Stimulated activated effector memory CD8-positive, alpha-beta T cell treated with anti-CD3 and anti-CD28 coated beads, Interleukin-12 subunit alpha, Interleukin-12 subunit beta, amount 100 ng/mL, for 72 hours (primary cell): ENCODE measurements around the gene ATF6.

ENCODE experiments used
- ATAC-seq: fragments of 150-1000 bp; cut with Tn5 transposase; 2 replicates; pipeline ENCODE4 v1.10.0; 2021
- DNase-seq, 2 donors: peaks; one replicate each; pipeline ENCODE4 v3.0.0; 2021 to 2022; ENCODE audit warnings: low spot score in 2 of 2
- H3K27ac Mint-ChIP-seq: one replicate; pipeline ENCODE4 v1.8.0; 2022; ENCODE audit warnings: mild to moderate bottlenecking, mixed read lengths
- H3K36me3 Mint-ChIP-seq: one replicate; pipeline ENCODE4 v1.8.0; 2022; ENCODE audit warnings: mild to moderate bottlenecking, mixed read lengths
- H3K4me1 Mint-ChIP-seq: one replicate; pipeline ENCODE4 v1.8.0; 2022; ENCODE audit warnings: mixed read lengths
- H3K4me3 Mint-ChIP-seq: one replicate; pipeline ENCODE4 v1.8.0; 2022; ENCODE audit warnings: mild to moderate bottlenecking, mixed read lengths
- H3K9me3 Mint-ChIP-seq: one replicate; pipeline ENCODE4 v1.8.0; 2022; ENCODE audit warnings: mixed read lengths

The ATF6 gene

GRCh38 chr1:161728376-161729226 is 37.5 kb upstream of the ATF6 start:
- no peak overlapping the region for H3K4me3 Mint-ChIP-seq
- DNase-seq (no peak), ATAC-seq (no peak)
- peaks cover 56% of the 10 kb centered on the region for H3K4me1 Mint-ChIP-seq
- peaks cover 6% of the 10 kb centered on the region for H3K36me3 Mint-ChIP-seq
- H3K27ac Mint-ChIP-seq: no peak overlapping the region
- no peaks in the 10 kb centered on the region for H3K9me3 Mint-ChIP-seq

GRCh38 chr1:161730050-161730564 is 36.0 kb upstream of the ATF6 start:
- Mint-ChIP-seq H3K27ac (peak overlapping the region; percentile 66), H3K9me3 (no peaks in the 10 kb centered on the region), H3K36me3 (peaks cover 6% of the 10 kb centered on the region), H3K4me1 (peaks cover 49% of the 10 kb centered on the region), H3K4me3 (peak overlapping the region; percentile 41)
- DNase-seq (peak in 1 of 2 donors; percentile 66), ATAC-seq (peak; percentile 72)

- no peak for ATAC-seq
- Mint-ChIP-seq H3K4me1 (peaks cover 46% of the 10 kb centered on the region), H3K4me3 (no peak overlapping the region)
Measured at GRCh38 chr1:161731241-161731640, 34.9 kb upstream of the ATF6 start.

GRCh38 chr1:161731981-161732718 is 34.0 kb upstream of the ATF6 start:
- Mint-ChIP-seq H3K4me3 (no peak overlapping the region), H3K9me3 (no peaks in the 10 kb centered on the region), H3K4me1 (peaks cover 52% of the 10 kb centered on the region), H3K36me3 (peaks cover 6% of the 10 kb centered on the region), H3K27ac (no peak overlapping the region)
- ATAC-seq: no peak
- DNase-seq: no peak

More at GRCh38 chr1:161731241-161731640, 34.9 kb upstream of the ATF6 start:
- Mint-ChIP-seq H3K27ac (no peak overlapping the region), H3K36me3 (peaks cover 6% of the 10 kb centered on the region), H3K9me3 (no peaks in the 10 kb centered on the region)
- DNase-seq: no peak

GRCh38 chr1:161733526-161733925 is 32.6 kb upstream of the ATF6 start:
- Mint-ChIP-seq H3K9me3 (no peaks in the 10 kb centered on the region), H3K36me3 (no peaks in the 10 kb centered on the region), H3K4me1 (peaks cover 44% of the 10 kb centered on the region), H3K27ac (no peak overlapping the region), H3K4me3 (no peak overlapping the region)
- ATAC-seq (no peak), DNase-seq (no peak)

- ATAC-seq (no peak), DNase-seq (no peak)
- no peak overlapping the region for H3K4me3 Mint-ChIP-seq
- no peaks in the 10 kb centered on the region for H3K36me3 Mint-ChIP-seq
- H3K27ac Mint-ChIP-seq: peak overlapping the region; percentile 12
- H3K4me1 Mint-ChIP-seq: peaks cover 47% of the 10 kb centered on the region
- no peaks in the 10 kb centered on the region for H3K9me3 Mint-ChIP-seq
Measured at GRCh38 chr1:161735837-161736236, 30.3 kb upstream of the ATF6 start.

GRCh38 chr1:161736335-161736969 is 29.7 kb upstream of the ATF6 start:
- H3K36me3 Mint-ChIP-seq: no peaks in the 10 kb centered on the region
- peak; percentile 44 for ATAC-seq
- no peaks in the 10 kb centered on the region for H3K9me3 Mint-ChIP-seq
- H3K4me1 Mint-ChIP-seq: peaks cover 48% of the 10 kb centered on the region
- peak overlapping the region; percentile 12 for H3K27ac Mint-ChIP-seq
- no peak overlapping the region for H3K4me3 Mint-ChIP-seq
- no peak for DNase-seq

- DNase-seq (no peak), ATAC-seq (no peak)
- Mint-ChIP-seq H3K4me3 (no peak overlapping the region), H3K4me1 (peaks cover 48% of the 10 kb centered on the region), H3K36me3 (no peaks in the 10 kb centered on the region), H3K9me3 (no peaks in the 10 kb centered on the region), H3K27ac (no peak overlapping the region)
Measured at GRCh38 chr1:161737625-161738024, 28.5 kb upstream of the ATF6 start.

GRCh38 chr1:161738627-161739287 is 27.4 kb upstream of the ATF6 start:
- Mint-ChIP-seq H3K4me3 (peak overlapping the region; percentile 31), H3K36me3 (no peaks in the 10 kb centered on the region), H3K4me1 (peaks cover 52% of the 10 kb centered on the region), H3K27ac (no peak overlapping the region), H3K9me3 (no peaks in the 10 kb centered on the region)
- DNase-seq (peak; percentile 56 to 84), ATAC-seq (peak; percentile 95)

- ATAC-seq (peak; percentile 31), DNase-seq (no peak)
- Mint-ChIP-seq H3K36me3 (peaks cover under 1% of the 10 kb centered on the region), H3K9me3 (no peaks in the 10 kb centered on the region), H3K27ac (no peak overlapping the region), H3K4me3 (peak overlapping the region; percentile 31), H3K4me1 (peaks cover 63% of the 10 kb centered on the region)
Measured at GRCh38 chr1:161739865-161740566, 26.1 kb upstream of the ATF6 start.

GRCh38 chr1:161740921-161741320 is 25.2 kb upstream of the ATF6 start:
- no peak overlapping the region for H3K27ac Mint-ChIP-seq
- DNase-seq: no peak
- no peaks in the 10 kb centered on the region for H3K9me3 Mint-ChIP-seq
- no peak for ATAC-seq
- no peak overlapping the region for H3K4me3 Mint-ChIP-seq
- peaks cover 65% of the 10 kb centered on the region for H3K4me1 Mint-ChIP-seq
- H3K36me3 Mint-ChIP-seq: peaks cover 7% of the 10 kb centered on the region

GRCh38 chr1:161743231-161743630 is 22.9 kb upstream of the ATF6 start:
- DNase-seq: no peak
- no peak for ATAC-seq
- Mint-ChIP-seq H3K27ac (no peak overlapping the region), H3K4me1 (peaks cover 58% of the 10 kb centered on the region), H3K9me3 (no peaks in the 10 kb centered on the region), H3K36me3 (peaks cover 7% of the 10 kb centered on the region), H3K4me3 (no peak overlapping the region)

- ATAC-seq (no peak), DNase-seq (no peak)
- H3K9me3 Mint-ChIP-seq: no peaks in the 10 kb centered on the region
- no peak overlapping the region for H3K27ac Mint-ChIP-seq
- peaks cover 41% of the 10 kb centered on the region for H3K36me3 Mint-ChIP-seq
- no peak overlapping the region for H3K4me3 Mint-ChIP-seq
- H3K4me1 Mint-ChIP-seq: peaks cover 49% of the 10 kb centered on the region
Measured at GRCh38 chr1:161747801-161748200, 18.3 kb upstream of the ATF6 start.
